Stimulated activated CD4-positive, alpha-beta T cell treated with anti-CD3 and anti-CD28 coated beads, Interleukin-12 subunit alpha, Interleukin-12 subunit beta, amount 100 ng/mL, for 24 hours (primary cell): ENCODE measurements around the gene TAF1B.
A peak's percentile ranks its signal among the peaks of the same experiment; 100 is the strongest.
"Not testable (repeated sequence)": the region's sequence is repeated elsewhere in the genome, so short reads cannot be mapped to it uniquely, and the experiment has no call there.

Experiments
- DNase-seq, 2 experiments: peaks; one replicate each; pipeline ENCODE4 v3.0.0-alpha.2; 2020; ENCODE audit warnings: low read depth in 2 of 2

Gene TAF1B

GRCh38 chr2:9879455-9880194 lies 36.4 kb downstream of the TAF1B start:
- DNase-seq, result no peak

GRCh38 chr2:9883897-9884296 lies 40.6 kb downstream of the TAF1B start:
- no peak for DNase-seq

DNA sequence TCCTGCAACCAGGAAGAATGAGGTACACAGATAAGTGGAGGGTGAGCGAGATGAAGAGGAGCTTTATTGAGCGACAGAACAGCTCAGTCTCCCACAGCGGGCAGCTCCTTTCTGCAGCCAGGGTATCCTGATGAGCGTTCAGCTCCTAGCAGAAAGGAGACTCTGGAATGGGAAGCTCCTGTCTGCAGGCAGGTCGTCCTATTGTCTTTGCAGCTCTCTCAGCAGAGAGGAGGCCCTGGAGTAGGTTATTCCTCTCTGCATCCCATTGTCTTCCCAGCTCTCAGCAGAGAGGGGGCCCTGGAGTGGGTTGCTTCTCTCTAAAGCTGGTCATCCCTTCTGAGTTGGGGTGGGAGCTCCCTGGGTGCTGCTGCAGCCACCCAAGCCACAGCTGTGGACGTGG lies 41.2 kb downstream of the TAF1B start:
- no peak for DNase-seq

DNA sequence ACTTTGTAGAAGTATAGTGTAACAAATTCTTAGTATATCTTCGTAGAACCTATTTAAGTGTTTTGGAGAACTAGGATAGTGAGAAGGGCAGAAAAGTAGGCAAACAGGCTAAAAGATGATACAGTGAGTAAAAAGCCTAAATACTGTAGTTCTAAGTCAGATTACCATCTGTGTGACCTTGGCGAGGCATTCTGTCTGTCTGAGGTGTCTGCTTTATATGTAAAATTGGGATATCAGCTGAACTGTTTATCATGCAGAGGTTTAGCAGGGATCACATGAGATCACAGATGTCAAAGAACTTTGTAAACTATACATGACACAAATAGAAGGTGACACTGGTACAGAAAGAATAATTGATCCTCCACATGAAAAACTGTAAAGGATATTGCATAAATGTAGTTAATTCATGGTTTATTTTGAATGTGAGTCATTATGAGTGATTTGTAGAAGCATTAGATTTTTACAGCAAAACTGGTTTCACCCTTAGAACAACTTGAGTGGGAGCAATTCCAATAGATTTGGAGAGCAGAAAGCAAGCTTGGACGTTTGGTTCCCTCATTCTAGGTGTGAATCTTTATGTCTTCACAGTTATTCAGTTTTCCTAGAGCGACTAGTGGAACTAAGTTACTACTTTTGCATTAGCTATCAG lies 41.9 kb downstream of the TAF1B start:
- no peak for DNase-seq

- DNase-seq, result no peak
Measured at GRCh38 chr2:9887513-9887912, 44.2 kb downstream of the TAF1B start.

GRCh38 chr2:9889812-9890261 lies 46.6 kb downstream of the TAF1B start:
- DNase-seq, result no peak

DNA sequence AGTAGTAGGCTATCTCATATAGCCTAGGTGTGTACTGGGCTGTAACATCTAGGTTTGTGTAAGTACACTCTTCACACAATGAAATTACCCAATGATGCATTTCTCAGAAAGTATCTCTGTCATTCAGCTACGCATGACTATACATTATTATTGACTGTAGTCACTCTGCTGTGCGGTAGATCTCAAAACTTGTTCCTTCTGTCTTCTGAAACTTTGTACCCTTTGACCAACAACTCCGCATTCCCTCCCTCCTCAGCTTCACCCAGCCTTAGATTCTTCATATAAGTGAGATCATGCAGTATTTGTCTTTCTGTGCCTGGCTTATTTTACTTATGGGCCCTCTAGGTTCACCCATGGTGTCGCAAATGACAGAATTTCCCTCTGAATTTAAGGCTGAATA lies 49.0 kb downstream of the TAF1B start:
- no peak for DNase-seq

GRCh38 chr2:9895669-9896590 lies 52.7 kb downstream of the TAF1B start:
- no peak for DNase-seq

DNA sequence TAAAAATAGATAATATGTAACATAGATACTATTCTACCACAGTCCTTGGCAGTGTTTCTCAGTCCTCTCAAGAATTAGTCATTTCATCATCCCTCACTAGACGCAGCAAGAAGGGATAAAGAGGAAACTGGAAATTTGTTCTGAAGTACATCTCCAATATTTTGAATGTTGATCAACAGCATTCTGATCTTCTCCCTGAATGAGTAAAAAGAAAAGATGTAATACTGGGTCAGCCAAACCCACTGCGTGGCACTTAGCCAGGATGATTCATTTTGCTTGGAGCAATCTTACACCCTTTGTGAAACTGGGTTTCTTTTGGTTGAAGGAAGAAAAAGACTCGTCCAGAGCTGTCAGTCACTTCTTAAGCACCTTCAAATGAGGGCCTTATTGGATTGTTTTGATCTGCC lies 54.1 kb downstream of the TAF1B start:
- DNase-seq, result peak in 1 of 2 experiments; percentile 71

GRCh38 chr2:9897846-9898245 lies 54.6 kb downstream of the TAF1B start:
- no peak for DNase-seq

DNA sequence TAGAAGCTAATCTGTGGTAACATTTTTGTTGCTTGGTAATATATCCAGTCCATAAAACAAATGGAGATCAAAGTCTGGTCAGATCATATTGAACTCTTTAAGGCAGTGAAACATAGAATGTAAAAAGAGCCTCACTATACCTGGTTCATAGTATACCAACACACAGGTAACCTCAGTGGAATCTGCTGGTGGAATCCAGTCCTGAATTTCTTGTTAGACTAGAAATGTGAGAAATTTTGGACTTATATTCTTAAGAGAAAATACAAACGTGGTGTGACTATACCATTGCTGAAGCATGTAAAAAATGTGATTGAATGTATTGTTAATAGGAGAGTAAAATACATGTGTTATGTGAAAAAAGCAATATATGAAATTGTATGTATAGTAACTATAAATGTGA lies 62.1 kb downstream of the TAF1B start:
- no peak for DNase-seq

GRCh38 chr2:9907402-9907801 lies 64.1 kb downstream of the TAF1B start:
- no peak for DNase-seq

GRCh38 chr2:9908639-9909038 lies 65.4 kb downstream of the TAF1B start:
- no peak for DNase-seq

DNA sequence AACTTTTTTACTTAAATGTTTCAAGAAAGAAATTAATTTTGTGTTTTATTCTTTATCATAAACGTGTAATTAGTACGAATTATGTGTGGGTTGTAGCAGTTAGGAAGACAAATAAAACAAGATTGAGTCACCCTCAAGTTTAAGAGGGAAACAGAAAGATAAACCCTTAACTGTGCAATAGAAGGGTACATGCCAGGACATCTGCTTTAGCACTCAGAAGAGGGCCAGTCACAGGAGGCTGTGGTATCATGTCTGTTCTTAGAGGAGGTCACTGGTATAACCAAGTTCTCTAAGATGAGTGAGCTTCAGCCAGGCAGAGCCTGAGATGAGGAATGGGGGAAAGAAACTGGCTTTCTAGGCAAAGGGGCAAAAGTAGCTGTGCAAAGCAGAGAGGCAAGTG lies 65.8 kb downstream of the TAF1B start:
- DNase-seq, result no peak

DNA sequence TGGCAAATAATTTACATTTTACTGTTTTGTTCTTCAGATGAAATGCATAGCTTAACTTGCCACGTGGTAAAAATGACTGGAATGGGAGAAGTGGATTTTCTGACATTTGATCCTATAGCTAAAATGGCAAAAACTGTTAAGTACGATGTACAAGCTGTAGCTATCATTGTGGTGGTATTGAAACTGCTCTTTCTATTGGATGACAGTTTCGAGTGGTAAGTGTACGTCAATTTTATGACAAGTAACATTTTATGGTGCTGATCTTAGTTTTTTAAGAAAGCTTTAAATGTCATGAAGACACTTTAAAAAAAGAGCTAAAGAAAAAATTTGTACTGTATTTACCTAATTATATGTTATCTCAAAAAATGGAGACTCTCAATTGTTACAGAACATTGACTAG lies 67.4 kb downstream of the TAF1B start:
- DNase-seq, result no peak

DNA sequence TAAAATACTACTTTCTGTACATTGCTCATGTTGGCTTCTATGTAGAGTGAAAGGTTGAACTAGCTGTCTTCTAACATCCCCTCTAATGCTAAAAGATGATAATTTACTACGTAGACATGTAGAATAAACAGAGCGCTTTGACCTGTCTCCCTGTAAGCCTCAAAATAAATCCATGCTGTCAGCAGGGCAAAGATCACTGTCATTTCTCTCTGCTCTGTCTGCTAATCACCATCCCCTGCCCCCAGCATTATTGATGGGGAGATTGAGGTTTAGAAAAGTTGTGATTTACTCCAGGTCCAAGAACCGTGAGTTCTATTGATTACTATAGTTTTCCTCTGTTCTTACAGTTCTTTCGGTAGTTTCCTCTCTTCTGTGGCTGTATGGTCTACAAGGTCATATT lies 69.2 kb downstream of the TAF1B start:
- DNase-seq, result no peak

DNA sequence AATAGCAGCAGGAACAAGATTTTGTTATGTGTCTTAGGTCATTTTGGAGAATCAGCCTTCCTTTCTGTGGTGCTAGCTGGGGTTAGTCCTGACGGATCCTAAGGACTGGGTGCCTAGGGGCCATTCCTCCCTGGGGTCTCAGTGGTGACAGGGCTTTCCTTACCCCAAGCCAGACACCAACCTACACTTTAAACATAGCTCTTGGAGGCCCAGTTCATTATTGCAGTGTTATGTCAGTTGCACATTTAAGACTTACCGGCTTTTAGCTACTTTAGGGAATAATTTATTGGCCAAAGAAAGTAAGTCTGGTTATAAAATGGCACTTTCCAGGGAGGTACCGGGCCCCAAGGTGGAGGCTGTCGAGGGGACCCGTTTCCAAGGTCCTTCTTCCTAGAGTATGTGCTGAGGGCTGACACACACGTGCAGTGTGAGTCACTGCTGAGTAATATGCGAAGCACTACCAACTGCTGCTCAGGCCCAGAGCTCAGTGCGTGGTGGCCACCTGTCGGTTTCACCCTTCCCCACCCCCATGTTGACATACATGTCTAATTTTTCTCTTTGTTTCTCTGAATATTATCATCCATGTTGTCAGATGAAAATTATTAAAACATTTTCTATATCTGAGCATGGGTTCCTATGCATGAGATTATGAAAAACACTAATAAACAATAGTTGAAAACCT lies 71.3 kb downstream of the TAF1B start:
- peak; percentile 17 to 42 for DNase-seq

DNA sequence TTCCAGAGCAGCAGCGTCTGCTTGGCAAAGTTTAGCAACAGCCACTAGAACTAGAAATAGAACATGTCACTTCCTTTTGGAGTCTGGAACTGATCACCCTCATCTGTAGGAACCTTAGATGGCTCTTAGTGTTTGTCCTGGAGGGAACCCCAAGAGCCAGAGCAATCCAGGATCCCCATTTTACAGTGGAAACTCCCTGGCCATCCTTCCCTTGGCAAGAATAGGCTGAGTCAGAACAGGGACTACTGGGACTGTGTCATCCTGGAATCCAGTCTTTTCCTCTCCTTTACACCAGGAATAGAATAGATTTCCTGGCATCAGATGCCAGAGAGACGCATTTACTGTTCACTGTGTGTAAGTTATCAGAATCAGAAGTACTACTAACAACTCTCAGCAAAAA lies 75.0 kb downstream of the TAF1B start:
- no peak for DNase-seq

GRCh38 chr2:9919512-9919911 lies 76.2 kb downstream of the TAF1B start:
- no peak for DNase-seq

- not testable (repeated sequence) for DNase-seq
Measured at GRCh38 chr2:9927020-9927419, 83.7 kb downstream of the TAF1B start.

DNA sequence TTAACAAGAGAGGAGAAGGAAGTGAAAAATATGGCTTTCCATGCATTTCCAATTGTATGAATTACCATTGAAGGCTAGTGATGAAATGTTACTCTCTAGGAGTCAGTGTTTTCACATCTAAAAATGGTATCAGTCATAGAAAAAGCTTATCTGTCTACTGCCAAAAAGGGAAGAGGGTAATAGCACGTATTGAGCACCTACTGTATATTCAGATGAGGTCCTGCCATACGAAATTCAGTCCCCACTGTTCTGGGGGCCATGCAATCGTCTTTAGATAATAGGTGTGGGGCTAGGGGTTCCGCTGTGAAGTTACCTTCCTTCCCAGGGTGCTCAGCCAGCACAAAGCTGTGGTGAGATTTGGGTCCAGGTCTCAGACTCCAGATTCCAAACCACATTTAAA lies 94.0 kb downstream of the TAF1B start:
- no peak for DNase-seq

DNA sequence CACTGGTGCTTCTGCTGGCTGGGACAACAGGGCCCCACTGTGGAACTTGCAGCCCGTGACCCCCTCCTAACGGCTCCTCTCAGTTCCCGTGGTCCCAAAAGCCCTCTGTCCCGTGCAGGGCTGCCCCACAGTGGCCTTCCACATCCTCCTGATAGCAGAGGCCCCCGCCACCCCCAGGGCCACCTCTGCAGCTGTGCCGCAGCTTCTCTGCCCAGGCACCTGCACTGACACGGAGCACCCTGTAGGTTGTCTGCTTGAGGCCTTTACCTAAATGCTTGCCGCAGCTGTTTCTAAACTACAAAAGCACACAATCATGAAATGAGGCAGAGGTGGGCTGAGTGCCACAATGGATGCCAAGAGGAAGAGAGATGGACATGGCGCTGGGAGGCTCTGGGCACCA lies 94.7 kb downstream of the TAF1B start:
- DNase-seq, result no peak
